Measurements from ENCODE around the gene FARP1. TPM values are rescaled to one million over a fixed set of nuclear protein-coding genes. Genes with fewer than 3 reads are reported as not detected.
A peak's percentile ranks its signal among the peaks of the same experiment; 100 is the strongest.

Gene FARP1
- total RNA-seq, 1 donor from 2014 or later = 17.7 TPM

- Histone ChIP-seq H3K4me1 (peaks cover 93% of the 10 kb centered on the region), H3K36me3 (no peaks in the 10 kb centered on the region), H3K27me3 (no peaks in the 10 kb centered on the region), H3K4me3 (no peak overlapping the region), H3K27ac (peak overlapping the region; percentile 67), H3K9me3 (no peaks in the 10 kb centered on the region)
- TF ChIP-seq CTCF (IDR thresholded peaks at IDR 0.05) (no peak), POLR2AphosphoS5 (IDR thresholded peaks at IDR 0.05; ENCODE audit: insufficient read depth in 1 of 2, low read depth in 1 of 2) (no peak), POLR2A (IDR thresholded peaks at IDR 0.05) (no peak)
- intact Hi-C loops (cut with DNase I) = no loop called here
- no peak for DNase-seq (ENCODE audit: extremely low spot score in 2 of 2)
These were observed 347.4 kb downstream of the FARP1 start for GRCh38 chr13:98490195-98490836.

GRCh38 chr13:98490866-98491265, 348.0 kb downstream of the FARP1 start:
- TF ChIP-seq POLR2A (IDR thresholded peaks at IDR 0.05) (no peak), CTCF (IDR thresholded peaks at IDR 0.05) (no peak), POLR2AphosphoS5 (IDR thresholded peaks at IDR 0.05; ENCODE audit: insufficient read depth in 1 of 2, low read depth in 1 of 2) (no peak)
- no peak for DNase-seq (ENCODE audit: extremely low spot score in 2 of 2)
- Histone ChIP-seq H3K27ac (peak overlapping the region; percentile 67), H3K9me3 (no peaks in the 10 kb centered on the region), H3K36me3 (no peaks in the 10 kb centered on the region), H3K4me1 (peaks cover 93% of the 10 kb centered on the region), H3K27me3 (no peaks in the 10 kb centered on the region), H3K4me3 (no peak overlapping the region)
- intact Hi-C loops (cut with DNase I) = no loop called here

GRCh38 chr13:98492335-98493041, 349.6 kb downstream of the FARP1 start:
- H3K27ac ChIP-seq = peak overlapping the region; percentile 68
- no peak for TF ChIP-seq CTCF (IDR thresholded peaks at IDR 0.05)
- no peak for TF ChIP-seq POLR2A (IDR thresholded peaks at IDR 0.05)
- no peak for TF ChIP-seq POLR2AphosphoS5 (IDR thresholded peaks at IDR 0.05; ENCODE audit: insufficient read depth in 1 of 2, low read depth in 1 of 2)
- no peak overlapping the region for H3K4me3 ChIP-seq
- no peak for DNase-seq (ENCODE audit: extremely low spot score in 2 of 2)
- H3K27me3 ChIP-seq = no peaks in the 10 kb centered on the region
- no peaks in the 10 kb centered on the region for H3K9me3 ChIP-seq
- intact Hi-C loops (cut with DNase I) = no loop called here
- H3K36me3 ChIP-seq = no peaks in the 10 kb centered on the region
- peaks cover 93% of the 10 kb centered on the region for H3K4me1 ChIP-seq

GRCh38 chr13:98493042-98493712, 350.3 kb downstream of the FARP1 start:
- Histone ChIP-seq H3K9me3 (no peaks in the 10 kb centered on the region), H3K4me3 (no peak overlapping the region), H3K27ac (peak overlapping the region; percentile 68), H3K36me3 (no peaks in the 10 kb centered on the region), H3K4me1 (peaks cover 93% of the 10 kb centered on the region), H3K27me3 (no peaks in the 10 kb centered on the region)
- TF ChIP-seq POLR2A (IDR thresholded peaks at IDR 0.05) (no peak), CTCF (IDR thresholded peaks at IDR 0.05) (no peak), POLR2AphosphoS5 (IDR thresholded peaks at IDR 0.05; ENCODE audit: insufficient read depth in 1 of 2, low read depth in 1 of 2) (no peak)
- intact Hi-C loops (cut with DNase I) = no loop called here
- no peak for DNase-seq (ENCODE audit: extremely low spot score in 2 of 2)
